Astrocyte (in vitro differentiated cells and primary cell): ENCODE measurements around the gene XCL2.

Experiments used
- EZH2 ChIP-seq: IDR thresholded peaks from 2 replicates; pipeline ENCODE4 v1.6.1; 2012; ENCODE audit warnings: mild to moderate bottlenecking, low read length, inconsistent platforms; ENCODE audit not compliant: insufficient read depth
- TF ChIP-seq, protein P1 (sequence below): IDR thresholded peaks from 2 replicates; pipeline ENCODE4 v1.5.1; 2011; ENCODE audit warnings: low read depth, mild to moderate bottlenecking, inconsistent platforms, low read length, moderate library complexity; ENCODE audit not compliant: insufficient read depth

DNA sequence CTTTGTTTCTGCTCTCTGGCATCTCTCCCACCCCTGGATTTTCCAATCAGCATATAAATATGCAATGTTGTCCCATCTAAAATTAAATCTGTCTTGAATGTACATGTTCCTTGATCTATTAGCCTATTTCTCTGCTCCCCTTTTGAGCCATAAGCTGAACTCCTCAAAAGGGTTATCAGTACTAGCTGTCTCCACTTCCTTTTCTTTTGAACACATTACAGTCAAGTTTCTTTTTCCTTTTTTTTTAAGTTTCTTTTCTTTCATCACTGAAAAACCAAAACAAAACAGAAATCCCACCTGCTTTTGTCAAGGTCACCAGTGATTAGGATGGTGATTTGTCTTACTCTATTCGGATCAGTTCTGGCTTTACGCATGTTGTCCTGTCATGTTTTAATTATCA is 29.3 kb downstream of the XCL2 start:
- TF ChIP-seq, protein P1, sequence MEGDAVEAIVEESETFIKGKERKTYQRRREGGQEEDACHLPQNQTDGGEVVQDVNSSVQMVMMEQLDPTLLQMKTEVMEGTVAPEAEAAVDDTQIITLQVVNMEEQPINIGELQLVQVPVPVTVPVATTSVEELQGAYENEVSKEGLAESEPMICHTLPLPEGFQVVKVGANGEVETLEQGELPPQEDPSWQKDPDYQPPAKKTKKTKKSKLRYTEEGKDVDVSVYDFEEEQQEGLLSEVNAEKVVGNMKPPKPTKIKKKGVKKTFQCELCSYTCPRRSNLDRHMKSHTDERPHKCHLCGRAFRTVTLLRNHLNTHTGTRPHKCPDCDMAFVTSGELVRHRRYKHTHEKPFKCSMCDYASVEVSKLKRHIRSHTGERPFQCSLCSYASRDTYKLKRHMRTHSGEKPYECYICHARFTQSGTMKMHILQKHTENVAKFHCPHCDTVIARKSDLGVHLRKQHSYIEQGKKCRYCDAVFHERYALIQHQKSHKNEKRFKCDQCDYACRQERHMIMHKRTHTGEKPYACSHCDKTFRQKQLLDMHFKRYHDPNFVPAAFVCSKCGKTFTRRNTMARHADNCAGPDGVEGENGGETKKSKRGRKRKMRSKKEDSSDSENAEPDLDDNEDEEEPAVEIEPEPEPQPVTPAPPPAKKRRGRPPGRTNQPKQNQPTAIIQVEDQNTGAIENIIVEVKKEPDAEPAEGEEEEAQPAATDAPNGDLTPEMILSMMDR = no peak
- TF ChIP-seq EZH2 = no peak
